Naive B cell (primary cell): ENCODE measurements around the gene ZNF14. TPM values are rescaled to one million over a fixed set of nuclear protein-coding genes. Genes with fewer than 3 reads are reported as not detected.
"Not testable (repeated sequence)": the region's sequence is repeated elsewhere in the genome, so short reads cannot be mapped to it uniquely, and the experiment has no call there.

Source experiments
- ATAC-seq, 2 donors: fragments of 150-1000 bp; cut with Tn5 transposase; 2 replicates each; pipeline ENCODE4 v1.10.0; 2021; ENCODE audit warnings: low read depth in 2 of 2, mild to moderate bottlenecking in 2 of 2, moderate library complexity in 2 of 2
- DNase-seq: peaks from one replicate; pipeline ENCODE4 v3.0.0; 2022
- H3K27ac Mint-ChIP-seq, 6 donors: one replicate each; pipeline ENCODE4 v1.8.0; 2020 to 2022; ENCODE audit warnings: mild to moderate bottlenecking in 6 of 6, mixed read lengths in 6 of 6, moderate library complexity in 5 of 6, inconsistent platforms in 2 of 6
- H3K27me3 Mint-ChIP-seq, 3 donors: one replicate each; pipeline ENCODE4 v1.8.0; 2021 to 2022; ENCODE audit warnings: mixed read lengths in 3 of 3, mild to moderate bottlenecking in 1 of 3
- H3K36me3 Mint-ChIP-seq, 2 donors: one replicate each; pipeline ENCODE4 v1.8.0; 2020 to 2022; ENCODE audit warnings: mixed read lengths in 2 of 2, inconsistent platforms in 1 of 2, mild to moderate bottlenecking in 1 of 2
- H3K4me1 Mint-ChIP-seq, 3 donors: one replicate each; pipeline ENCODE4 v1.8.0; 2020 to 2022; ENCODE audit warnings: mixed read lengths in 3 of 3, inconsistent platforms in 1 of 3, mild to moderate bottlenecking in 1 of 3, moderate library complexity in 1 of 3
- H3K4me3 Mint-ChIP-seq, 8 donors: one replicate each; pipeline ENCODE4 v1.8.0; 2020 to 2022; ENCODE audit warnings: mild to moderate bottlenecking in 8 of 8, mixed read lengths in 8 of 8, moderate library complexity in 8 of 8, inconsistent platforms in 2 of 8
- H3K9me3 Mint-ChIP-seq, 7 donors: one replicate each; pipeline ENCODE4 v1.8.0; 2020 to 2022; ENCODE audit warnings: mixed read lengths in 7 of 7, mild to moderate bottlenecking in 5 of 7, inconsistent platforms in 2 of 7, moderate library complexity in 1 of 7
- polyA plus RNA-seq, 6 donors: library from polyadenylated mRNA; unstranded; fragments of 300-500 nt; fragmentation: Illumina TruSeq; gene quantifications; one replicate each; pipeline ENCODE4 v1.2.3, GENCODE V29; 2021; ENCODE audit warnings: low read depth in 6 of 6

Gene ZNF14
- polyA plus RNA-seq = 10 to 100 TPM in 4 of 6 donors, 1 to 10 TPM in 2; 6.6 to 26.6 (median 10.7) TPM

- H3K9me3 Mint-ChIP-seq = peaks cover 0 to 11% (median 6%) of the 10 kb centered on the region in 7 donors
- H3K27ac Mint-ChIP-seq = peak within 1 kb of the TSS; percentile 94 to 98 (median 97)
- H3K4me3 Mint-ChIP-seq = peak within 1 kb of the TSS; percentile 91 to 100 (median 99)
- peaks cover 18 to 32% (median 27%) of the 10 kb centered on the region in 3 donors for H3K4me1 Mint-ChIP-seq
- DNase-seq (peak; percentile 85), ATAC-seq (peak; percentile 99)
- peaks cover 7 to 9% of the 10 kb centered on the region in 2 donors for H3K36me3 Mint-ChIP-seq
- no peaks in the 10 kb centered on the region for H3K27me3 Mint-ChIP-seq
Measured at GRCh38 chr19:19732579-19733501, at the start of gene ZNF14. ZNF14 (minus strand) TSS chr19:19733112; CDS start chr19:19732958, 154 bp downstream.

- ATAC-seq, DNase-seq, H3K4me3 Mint-ChIP-seq, H3K9me3 Mint-ChIP-seq, H3K36me3 Mint-ChIP-seq, H3K27me3 Mint-ChIP-seq: not testable (repeated sequence)
- Mint-ChIP-seq H3K27ac (peak overlapping the region in 1 of 6 donors; percentile 77), H3K4me1 (peaks cover 39 to 55% (median 52%) of the 10 kb centered on the region in 3 donors)
Measured at GRCh38 chr19:19781791-19782190, 48.9 kb upstream of the ZNF14 start.

GRCh38 chr19:19778666-19779065 is 45.8 kb upstream of the ZNF14 start:
- no peaks in the 10 kb centered on the region for H3K36me3 Mint-ChIP-seq
- ATAC-seq = no peak
- H3K9me3 Mint-ChIP-seq = peaks cover 0 to under 1% (median 0%) of the 10 kb centered on the region in 7 donors
- H3K27me3 Mint-ChIP-seq = no peaks in the 10 kb centered on the region
- peak overlapping the region; percentile 61 to 99 (median 98) for H3K4me3 Mint-ChIP-seq
- no peak for DNase-seq
- H3K4me1 Mint-ChIP-seq = peaks cover 36 to 60% (median 50%) of the 10 kb centered on the region in 3 donors
- peak overlapping the region in 2 of 6 donors; percentile 16 to 89 for H3K27ac Mint-ChIP-seq

- Mint-ChIP-seq H3K36me3 (no peaks in the 10 kb centered on the region), H3K9me3 (peaks cover 0 to 2% (median 0%) of the 10 kb centered on the region in 7 donors), H3K27me3 (no peaks in the 10 kb centered on the region), H3K27ac (peak overlapping the region in 1 of 6 donors; percentile 89), H3K4me3 (peak overlapping the region in 7 of 8 donors; percentile 89 to 99 (median 98)), H3K4me1 (peaks cover 33 to 57% (median 45%) of the 10 kb centered on the region in 3 donors)
- ATAC-seq (no peak), DNase-seq (no peak)
Measured at GRCh38 chr19:19777692-19778091, 44.8 kb upstream of the ZNF14 start.

- Mint-ChIP-seq H3K4me1 (peaks cover 29 to 47% (median 35%) of the 10 kb centered on the region in 3 donors), H3K27ac (peak overlapping the region; percentile 67 to 97 (median 94)), H3K4me3 (peak overlapping the region; percentile 89 to 99 (median 98)), H3K36me3 (no peaks in the 10 kb centered on the region), H3K9me3 (peaks cover 0 to 2% (median 0%) of the 10 kb centered on the region in 7 donors), H3K27me3 (no peaks in the 10 kb centered on the region)
- DNase-seq = peak; percentile 91
- peak; percentile 99 for ATAC-seq
Measured at GRCh38 chr19:19776206-19777008, 43.5 kb upstream of the ZNF14 start.

- H3K36me3 Mint-ChIP-seq = no peaks in the 10 kb centered on the region
- ATAC-seq (peak; percentile 9 to 14), DNase-seq (no peak)
- H3K4me1 Mint-ChIP-seq = peaks cover 33 to 47% (median 35%) of the 10 kb centered on the region in 3 donors
- H3K27me3 Mint-ChIP-seq = no peaks in the 10 kb centered on the region
- peaks cover 0 to 2% (median 0%) of the 10 kb centered on the region in 7 donors for H3K9me3 Mint-ChIP-seq
- H3K27ac Mint-ChIP-seq = peak overlapping the region; percentile 57 to 97 (median 94)
- H3K4me3 Mint-ChIP-seq = peak overlapping the region; percentile 89 to 99 (median 98)
Measured at GRCh38 chr19:19775891-19776205, 42.9 kb upstream of the ZNF14 start.

- DNase-seq (no peak), ATAC-seq (no peak)
- no peaks in the 10 kb centered on the region for H3K27me3 Mint-ChIP-seq
- H3K4me3 Mint-ChIP-seq = peak overlapping the region; percentile 29 to 98 (median 64)
- peak overlapping the region in 1 of 6 donors; percentile 59 for H3K27ac Mint-ChIP-seq
- H3K9me3 Mint-ChIP-seq = peaks cover 0 to 2% (median 0%) of the 10 kb centered on the region in 7 donors
- no peaks in the 10 kb centered on the region for H3K36me3 Mint-ChIP-seq
- H3K4me1 Mint-ChIP-seq = peaks cover 31 to 43% (median 33%) of the 10 kb centered on the region in 3 donors
Measured at GRCh38 chr19:19774354-19775033, 41.6 kb upstream of the ZNF14 start.

GRCh38 chr19:19771963-19772362 is 39.1 kb upstream of the ZNF14 start:
- H3K4me1 Mint-ChIP-seq = peaks cover 17 to 18% (median 17%) of the 10 kb centered on the region in 3 donors
- H3K4me3 Mint-ChIP-seq = peak overlapping the region in 1 of 8 donors; percentile 47
- not testable (repeated sequence) for H3K27me3 Mint-ChIP-seq, H3K9me3 Mint-ChIP-seq, DNase-seq, H3K36me3 Mint-ChIP-seq, H3K27ac Mint-ChIP-seq, ATAC-seq

- not testable (repeated sequence) for H3K4me1 Mint-ChIP-seq, DNase-seq, H3K36me3 Mint-ChIP-seq, H3K27me3 Mint-ChIP-seq, H3K9me3 Mint-ChIP-seq, H3K27ac Mint-ChIP-seq, ATAC-seq, H3K4me3 Mint-ChIP-seq
Measured at GRCh38 chr19:19769971-19770370, 37.1 kb upstream of the ZNF14 start.

- no peak for DNase-seq
- H3K27me3 Mint-ChIP-seq = no peaks in the 10 kb centered on the region
- H3K27ac Mint-ChIP-seq = no peak overlapping the region
- H3K36me3 Mint-ChIP-seq = no peaks in the 10 kb centered on the region
- no peak overlapping the region for H3K4me3 Mint-ChIP-seq
- H3K9me3 Mint-ChIP-seq = peaks cover 0 to 4% (median 0%) of the 10 kb centered on the region in 7 donors
- H3K4me1 Mint-ChIP-seq = no peaks in the 10 kb centered on the region
- no peak for ATAC-seq
Measured at GRCh38 chr19:19758164-19758563, 25.3 kb upstream of the ZNF14 start.

GRCh38 chr19:19752760-19753403 is 20.0 kb upstream of the ZNF14 start:
- Mint-ChIP-seq H3K9me3 (peaks cover 0 to 2% (median 0%) of the 10 kb centered on the region in 7 donors), H3K27me3 (no peaks in the 10 kb centered on the region), H3K36me3 (no peaks in the 10 kb centered on the region), H3K4me1 (no peaks in the 10 kb centered on the region), H3K4me3 (no peak overlapping the region), H3K27ac (no peak overlapping the region)
- ATAC-seq (no peak), DNase-seq (no peak)

GRCh38 chr19:19751846-19752245 is 18.9 kb upstream of the ZNF14 start:
- Mint-ChIP-seq H3K36me3 (no peaks in the 10 kb centered on the region), H3K9me3 (peaks cover 0 to 2% (median 0%) of the 10 kb centered on the region in 7 donors), H3K27me3 (no peaks in the 10 kb centered on the region), H3K4me3 (no peak overlapping the region), H3K27ac (peak overlapping the region in 2 of 6 donors; percentile 30 to 52), H3K4me1 (no peaks in the 10 kb centered on the region)
- ATAC-seq (no peak), DNase-seq (no peak)
